Measurements from ENCODE around the gene IL7R.
"Not testable (repeated sequence)": the region's sequence is repeated elsewhere in the genome, so short reads cannot be mapped to it uniquely, and the experiment has no call there.

Gene IL7R

DNA sequence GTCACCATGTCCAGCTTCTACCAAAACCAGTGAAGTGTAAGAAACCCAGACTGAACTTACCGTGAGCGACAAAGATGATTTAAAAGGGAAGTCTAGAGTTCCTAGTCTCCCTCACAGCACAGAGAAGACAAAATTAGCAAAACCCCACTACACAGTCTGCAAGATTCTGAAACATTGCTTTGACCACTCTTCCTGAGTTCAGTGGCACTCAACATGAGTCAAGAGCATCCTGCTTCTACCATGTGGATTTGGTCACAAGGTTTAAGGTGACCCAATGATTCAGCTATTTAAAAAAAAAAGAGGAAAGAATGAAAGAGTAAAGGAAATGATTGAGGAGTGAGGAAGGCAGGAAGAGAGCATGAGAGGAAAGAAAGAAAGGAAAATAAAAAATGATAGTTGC lies 19.8 kb downstream of the IL7R start:
- no peak for DNase-seq (ENCODE audit: low spot score)

DNA sequence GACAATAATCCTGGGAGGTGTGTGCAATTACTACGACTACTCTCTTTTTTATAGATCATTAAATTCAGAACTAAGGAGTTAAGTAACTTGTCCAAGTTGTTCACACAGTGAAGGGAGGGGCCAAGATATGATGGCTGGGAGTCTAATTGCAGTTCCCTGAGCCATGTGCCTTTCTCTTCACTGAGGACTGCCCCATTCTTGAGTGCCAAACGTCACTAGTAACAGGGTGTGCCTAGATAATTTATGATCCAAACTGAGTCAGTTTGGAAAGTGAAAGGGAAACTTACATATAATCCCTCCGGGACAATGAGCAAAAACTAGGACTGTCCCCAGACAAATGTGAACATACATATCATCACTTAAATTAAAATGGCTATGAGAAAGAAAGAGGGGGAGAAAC lies 20.2 kb downstream of the IL7R start:
- DNase-seq (ENCODE audit: low spot score) = no peak

DNA sequence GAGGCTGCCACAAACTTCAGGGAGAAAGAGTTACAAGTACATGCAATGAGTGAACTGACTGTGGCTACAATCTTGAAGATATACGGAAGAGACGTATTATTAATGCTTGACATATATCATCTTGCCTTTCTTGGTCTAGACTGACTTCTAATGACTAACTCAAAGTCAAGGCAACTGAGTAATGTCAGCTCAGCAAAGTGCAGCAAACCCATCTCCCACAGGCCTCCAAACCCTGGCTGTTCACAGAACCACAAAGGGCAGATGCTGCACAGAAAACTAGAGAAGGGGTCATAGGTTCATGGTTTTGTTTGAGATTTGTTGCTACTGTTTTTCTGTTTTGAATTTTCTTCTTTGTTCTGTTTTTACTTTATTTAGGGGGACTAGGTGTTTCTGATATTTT lies 21.0 kb downstream of the IL7R start:
- DNase-seq (ENCODE audit: low spot score) = no peak

DNA sequence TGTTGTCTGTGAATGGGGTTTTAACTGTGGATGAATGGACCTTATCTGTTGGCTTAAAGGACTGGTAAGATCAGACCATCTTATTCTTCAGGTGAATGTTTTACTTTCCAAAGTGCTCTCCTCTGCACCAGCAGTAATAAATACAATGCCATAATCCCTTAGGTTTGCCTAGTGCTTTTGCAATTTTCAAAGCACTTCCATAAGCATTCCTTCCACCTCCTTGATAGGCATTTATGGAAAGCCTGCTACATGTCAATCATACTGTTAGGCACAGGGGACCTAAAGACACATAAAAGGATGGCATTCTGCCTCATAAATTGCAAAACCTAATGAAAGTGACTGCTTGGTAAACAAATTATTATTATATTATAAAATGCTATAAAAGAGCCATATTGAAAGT lies 21.4 kb downstream of the IL7R start:
- DNase-seq (ENCODE audit: low spot score) = no peak

DNA sequence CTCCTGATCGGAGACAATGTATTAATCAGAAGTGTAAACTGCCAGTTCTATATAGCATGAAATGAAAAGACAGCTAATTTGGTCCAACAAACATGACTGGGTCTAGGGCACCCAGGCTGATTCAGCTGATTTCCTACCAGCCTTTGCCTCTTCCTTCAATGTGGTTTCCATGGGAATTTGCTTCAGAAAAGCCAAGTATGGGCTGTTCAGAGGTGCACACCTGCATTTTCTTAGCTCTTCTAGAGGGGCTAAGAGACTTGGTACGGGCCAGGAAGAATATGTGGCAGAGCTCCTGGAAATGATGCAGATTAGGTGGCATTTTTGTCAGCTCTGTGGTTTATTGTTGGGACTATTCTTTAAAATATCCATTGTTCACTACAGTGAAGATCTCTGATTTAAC lies 22.4 kb downstream of the IL7R start:
- DNase-seq (ENCODE audit: low spot score) = no peak

DNA sequence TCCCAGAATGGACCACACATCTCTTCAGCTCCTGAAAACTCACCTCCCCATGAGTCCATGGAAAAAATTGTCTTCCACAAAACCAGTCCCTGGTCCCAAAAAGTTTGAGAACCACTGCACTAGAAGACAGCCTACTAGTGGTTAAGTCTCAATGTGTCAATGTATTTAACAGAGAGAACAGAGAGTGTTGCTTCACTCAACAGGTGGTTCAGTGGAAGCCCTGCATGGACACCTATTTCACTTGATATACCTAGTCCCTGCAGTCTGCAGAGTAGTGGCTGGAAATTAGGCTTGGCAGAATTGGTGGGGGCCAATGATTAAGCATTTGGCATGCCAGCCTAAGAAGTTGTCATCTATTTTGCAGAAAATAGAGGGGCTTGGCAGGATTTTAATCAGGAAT lies 23.0 kb downstream of the IL7R start:
- no peak for DNase-seq (ENCODE audit: low spot score)

DNA sequence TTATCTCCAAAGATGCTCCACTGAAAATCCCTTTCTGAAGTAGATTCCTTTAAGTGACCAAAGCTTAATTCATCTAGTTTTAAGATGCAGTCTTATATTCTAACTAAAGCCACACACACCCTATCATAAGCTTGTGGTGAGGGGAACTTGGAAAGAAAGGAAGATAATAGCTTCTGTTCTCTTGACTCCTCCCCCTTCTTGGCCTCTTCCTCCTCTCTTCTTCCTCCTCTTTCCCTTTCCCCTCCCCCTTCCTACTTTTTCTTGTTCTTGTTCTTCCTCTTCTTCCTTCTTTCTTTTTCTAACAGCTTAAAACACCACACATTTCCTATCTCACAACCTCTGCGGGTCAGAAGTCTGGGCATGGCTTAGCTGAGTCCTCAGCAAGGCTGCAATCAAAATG lies 23.5 kb downstream of the IL7R start:
- DNase-seq (ENCODE audit: low spot score) = no peak

DNA sequence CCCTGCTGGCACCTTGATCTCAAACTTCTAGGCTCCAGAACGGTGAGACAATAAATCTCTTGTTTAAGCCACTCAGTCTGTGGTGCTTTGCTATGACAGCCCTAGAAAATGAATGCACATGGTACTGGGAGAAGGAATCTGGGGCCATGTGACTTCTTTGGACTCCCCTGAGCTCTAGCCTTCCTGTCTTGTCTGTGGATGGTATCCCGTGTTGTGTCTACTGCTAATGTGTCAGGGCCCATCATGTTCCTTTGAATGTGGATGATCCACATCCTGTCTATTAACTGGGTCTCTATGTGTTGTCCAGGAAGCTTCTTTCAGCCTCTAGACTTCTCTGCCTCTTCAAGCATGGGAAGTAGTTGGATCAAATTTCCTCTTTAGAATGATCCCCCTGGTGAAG lies 25.1 kb downstream of the IL7R start:
- DNase-seq (ENCODE audit: low spot score) = no peak

DNA sequence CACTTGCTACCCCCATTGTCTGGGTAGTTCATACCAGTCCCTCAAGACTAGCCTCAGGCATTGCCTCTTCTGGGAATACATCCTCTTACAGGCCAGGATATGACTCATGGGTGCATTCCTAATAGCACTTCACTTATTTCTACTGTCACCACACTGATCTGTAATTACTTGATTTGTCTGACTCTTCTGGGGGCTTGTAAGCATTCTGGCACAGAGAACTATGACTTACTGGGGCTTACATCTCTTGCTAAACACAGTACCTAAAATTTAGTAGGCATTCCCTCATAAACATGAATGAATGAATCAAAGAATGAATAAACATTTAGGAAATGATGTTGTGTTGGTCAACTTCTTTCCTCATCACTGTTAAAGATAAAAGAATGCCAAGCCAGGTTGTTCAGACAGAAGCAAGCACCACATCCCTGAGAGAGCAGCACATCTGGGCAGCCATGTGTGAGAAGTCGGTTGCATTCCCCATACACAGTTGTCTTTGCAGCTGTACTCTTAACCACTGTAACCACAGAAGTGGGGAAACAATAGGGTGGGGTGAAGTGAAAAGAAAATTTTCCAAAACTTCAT lies 27.6 kb downstream of the IL7R start:
- DNase-seq (ENCODE audit: low spot score) = peak; percentile 57

DNA sequence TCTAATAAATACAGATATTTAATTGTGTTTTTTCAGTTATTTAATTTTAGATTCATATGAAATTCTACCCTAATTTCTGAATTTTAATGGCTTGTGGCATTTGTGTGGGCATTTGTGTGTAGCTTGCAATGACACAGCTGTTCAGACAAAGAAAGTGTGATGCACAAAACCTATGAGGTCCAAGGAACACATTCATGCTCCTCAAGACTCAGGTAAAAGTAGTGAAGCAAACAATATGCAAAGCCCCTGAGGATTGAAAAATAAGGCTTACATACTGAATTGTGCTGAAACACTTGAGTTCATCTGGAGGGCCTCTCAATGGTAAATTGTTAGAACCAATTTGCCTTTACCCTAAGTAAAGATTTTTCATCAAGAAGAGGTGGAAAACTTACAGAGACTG lies 28.1 kb downstream of the IL7R start:
- no peak for DNase-seq (ENCODE audit: low spot score)

DNA sequence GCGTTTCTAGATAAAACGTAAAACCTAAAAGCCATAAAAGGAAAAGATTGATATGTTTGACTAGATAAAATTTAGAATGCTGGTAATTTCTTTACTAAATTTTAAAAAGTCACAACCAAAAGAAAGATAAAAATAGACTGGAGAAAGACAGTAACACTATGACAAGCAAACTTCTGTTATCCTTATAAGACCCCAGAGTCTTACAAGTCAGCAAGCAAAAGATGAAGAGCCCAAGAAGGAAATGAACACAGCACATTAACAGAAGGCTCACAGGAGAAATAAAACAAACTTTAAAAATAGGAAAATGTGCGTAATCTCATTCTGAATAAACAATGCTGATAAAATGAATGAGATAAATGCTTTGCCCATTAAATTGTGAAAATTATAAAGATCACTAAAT lies 29.7 kb downstream of the IL7R start:
- no peak for DNase-seq (ENCODE audit: low spot score)

DNA sequence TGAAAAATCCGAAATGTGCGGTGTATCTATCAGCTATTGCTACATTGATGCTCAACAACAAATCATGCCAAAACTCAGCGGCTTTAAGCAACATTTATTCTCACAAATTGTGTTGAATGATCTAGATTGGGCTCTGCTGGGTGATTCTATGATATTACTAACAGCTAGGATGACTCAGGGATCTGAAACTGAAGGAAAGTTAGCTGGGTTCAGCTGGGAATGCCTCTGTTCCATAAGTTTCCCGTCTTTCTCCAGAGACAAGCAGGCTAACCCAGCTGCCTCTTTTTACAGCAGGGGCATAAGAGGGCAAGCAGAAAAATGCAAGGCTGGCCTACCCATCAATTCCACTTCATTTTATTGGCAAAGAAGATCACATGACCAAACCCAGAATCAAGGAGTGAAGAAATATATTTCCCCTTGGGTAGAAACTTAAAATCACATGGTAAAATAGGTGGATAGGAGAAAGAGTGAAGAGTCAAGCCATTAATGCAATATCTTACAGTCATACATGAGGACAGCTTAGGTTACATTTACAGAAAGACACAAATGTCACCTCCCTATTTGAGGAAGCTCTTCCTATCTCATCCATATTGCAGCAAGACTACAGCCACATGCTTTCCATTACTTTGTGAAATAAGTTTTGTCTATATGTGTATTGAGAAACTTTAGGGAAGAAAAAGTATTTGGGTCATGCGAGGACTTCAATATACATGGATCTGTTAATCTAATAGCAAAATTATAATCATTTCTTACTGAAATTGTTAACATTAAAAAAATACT lies 30.8 kb downstream of the IL7R start:
- DNase-seq (ENCODE audit: low spot score) = no peak

DNA sequence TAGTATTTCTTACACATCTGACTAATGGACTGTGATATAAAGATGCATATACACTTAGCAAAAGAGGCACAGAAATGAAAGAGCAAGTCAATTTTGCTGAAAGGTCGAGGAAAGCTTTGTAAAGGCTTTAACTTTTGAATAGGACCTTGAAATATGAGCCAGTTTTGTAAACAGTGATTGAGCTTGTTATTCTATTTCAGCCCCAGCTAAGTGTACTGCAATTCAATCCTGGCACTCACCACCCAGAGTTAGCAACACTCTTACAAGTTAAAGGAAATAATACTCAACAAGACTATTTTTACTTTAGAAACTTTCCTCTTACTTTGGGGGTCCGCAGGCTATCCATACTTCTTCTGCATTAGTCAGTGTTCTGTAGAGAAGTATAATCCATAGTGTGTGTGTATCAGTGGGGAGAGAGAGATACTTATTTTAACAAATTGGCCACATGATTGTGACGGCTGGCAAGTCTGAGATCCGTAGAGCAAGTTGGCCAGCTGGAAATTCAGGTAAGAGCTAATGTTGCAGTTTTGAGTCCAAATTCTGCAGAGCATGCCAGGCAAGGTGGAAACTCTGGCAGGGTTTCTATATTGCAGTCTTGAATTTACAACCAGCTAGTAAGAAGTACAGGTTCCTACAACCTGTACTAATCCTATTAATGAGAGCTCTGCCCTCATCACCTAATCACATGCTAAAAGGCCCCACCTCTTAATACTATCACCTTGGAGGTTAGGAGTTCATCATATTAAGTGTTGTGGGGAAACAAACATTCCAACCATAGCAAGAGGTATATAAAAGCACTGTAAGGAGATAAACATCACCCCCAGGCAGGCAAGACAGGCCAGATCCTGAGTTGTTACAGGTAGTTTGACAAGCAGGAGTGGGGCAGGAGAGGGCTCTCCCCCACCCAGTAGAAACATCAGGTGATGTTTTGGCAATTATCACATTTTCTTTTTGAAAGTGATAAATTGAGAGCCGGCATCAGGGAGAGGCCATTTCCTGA lies 33.6 kb downstream of the IL7R start:
- no peak for DNase-seq (ENCODE audit: low spot score)

DNA sequence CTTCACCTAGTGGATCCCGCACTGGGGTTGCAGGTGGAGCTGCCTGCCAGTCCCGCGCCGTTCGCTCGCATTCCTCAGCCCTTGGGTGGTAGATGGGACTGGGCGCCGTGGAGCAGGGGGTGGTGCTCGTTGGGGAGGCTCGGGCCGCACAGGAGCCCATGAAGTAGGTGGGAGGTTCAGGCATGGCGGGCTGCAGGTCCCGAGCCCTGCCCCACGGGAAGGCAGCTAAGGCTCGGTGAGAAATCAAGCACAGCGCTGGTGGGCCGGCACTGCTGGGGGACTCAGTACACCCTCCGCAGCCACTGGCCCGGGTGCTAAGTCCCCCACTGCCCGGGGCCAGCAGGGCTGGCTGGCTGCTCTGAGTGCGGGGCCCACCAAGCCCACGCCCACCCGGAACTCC lies 36.1 kb downstream of the IL7R start:
- not testable (repeated sequence) for DNase-seq (ENCODE audit: low spot score)

DNA sequence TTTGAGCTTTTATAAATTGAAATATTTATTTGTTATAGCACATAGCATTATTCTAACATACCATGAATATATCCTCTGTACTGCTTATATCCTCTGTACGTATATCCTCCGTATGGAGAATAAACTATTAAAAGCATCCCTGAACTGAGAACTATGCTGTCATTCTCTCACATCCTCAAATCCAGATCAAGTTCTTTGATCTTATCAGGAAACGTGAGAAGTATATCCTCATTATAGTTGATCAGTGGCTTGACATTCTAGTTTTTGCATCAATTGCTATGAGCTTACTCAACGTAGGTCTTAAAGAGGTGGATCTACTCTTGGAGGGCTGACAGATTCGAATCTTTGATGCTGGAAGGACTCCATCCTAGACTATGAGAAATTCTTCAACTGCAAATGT lies 37.4 kb downstream of the IL7R start:
- no peak for DNase-seq (ENCODE audit: low spot score)

DNA sequence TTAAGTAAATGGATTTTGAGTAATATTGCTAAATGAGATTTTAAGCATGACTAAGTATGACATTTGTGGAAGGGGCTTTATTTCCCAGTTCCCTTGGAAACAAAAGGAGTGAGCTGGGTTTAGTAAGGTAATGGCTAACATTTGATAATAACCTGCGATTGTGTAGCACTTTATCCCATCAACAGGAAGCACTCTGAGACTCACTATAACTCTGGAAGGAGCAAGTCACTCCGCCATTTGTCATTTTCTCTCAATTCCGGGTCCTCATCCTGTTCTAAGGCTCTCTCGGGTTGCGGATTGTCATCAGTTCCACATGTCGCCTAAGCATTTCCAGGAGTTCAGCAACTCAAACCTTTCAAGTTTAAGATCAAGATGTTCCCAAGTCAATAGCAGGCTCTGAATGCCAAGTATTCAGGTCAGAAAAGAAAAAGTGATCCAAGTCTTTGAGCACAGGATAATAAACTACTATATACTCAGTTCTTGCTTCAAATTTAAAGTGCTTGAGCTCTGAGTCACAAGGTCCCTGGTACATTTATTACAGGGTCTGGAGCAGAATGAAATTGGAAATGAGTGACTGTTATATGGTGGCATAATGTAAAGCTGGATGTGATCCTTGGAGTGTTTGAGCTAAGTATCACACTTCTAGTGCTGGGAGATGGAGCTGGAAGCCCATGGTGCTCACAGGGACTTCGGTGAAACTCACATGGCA lies 42.4 kb downstream of the IL7R start:
- no peak for DNase-seq (ENCODE audit: low spot score)

DNA sequence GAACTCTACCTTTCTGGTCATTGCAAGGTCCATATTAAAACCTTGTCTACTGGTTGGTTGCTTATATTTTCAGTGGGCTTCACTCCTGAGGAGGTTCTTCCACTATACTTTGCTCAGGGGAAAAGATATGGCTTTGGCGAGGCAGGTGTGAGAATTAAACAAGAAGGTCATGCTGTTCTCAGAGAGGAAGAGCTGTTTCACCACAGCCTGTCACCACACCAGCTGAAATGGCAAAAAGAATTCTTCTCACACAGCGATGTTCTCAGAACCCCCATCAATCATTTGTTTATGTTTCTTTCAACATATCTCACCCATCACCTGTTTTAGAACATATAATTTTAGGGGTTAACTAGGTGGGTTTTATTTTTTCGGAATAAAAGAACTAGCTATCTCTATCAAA lies 43.1 kb downstream of the IL7R start:
- DNase-seq (ENCODE audit: low spot score) = no peak

DNA sequence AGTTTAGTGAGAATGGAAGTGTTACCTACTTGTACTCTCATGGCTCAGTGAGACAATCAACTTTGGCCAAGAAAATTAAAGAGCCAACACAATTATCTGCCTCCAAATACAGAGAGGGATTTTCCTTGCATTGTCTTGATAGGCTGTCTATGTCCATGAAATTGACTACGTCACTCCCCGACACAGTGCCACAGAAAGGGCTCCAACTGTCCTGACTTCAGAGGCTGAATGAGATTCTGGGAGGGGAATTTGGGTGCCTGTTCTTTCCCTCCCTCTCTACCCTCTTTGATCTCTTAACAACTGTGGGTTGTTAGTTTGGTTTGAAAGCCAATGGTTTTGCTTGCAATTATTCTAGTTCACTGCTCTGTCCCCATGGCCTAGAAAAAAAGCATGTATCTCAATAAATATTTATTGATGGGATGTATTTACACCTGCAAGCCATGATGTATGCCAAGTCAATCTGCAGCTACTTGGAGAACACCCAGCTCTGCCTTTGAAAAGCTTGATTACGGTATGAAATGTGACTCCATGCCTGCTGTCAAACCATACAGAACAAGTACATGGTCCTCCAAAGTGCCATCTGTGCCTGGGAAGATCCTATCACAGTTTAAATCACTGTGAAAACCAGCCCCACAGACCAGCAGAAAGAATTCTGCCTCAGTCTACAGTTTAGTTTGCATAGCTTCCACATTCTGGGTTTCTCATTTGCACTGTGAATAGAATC lies 44.4 kb downstream of the IL7R start:
- no peak for DNase-seq (ENCODE audit: low spot score)

DNA sequence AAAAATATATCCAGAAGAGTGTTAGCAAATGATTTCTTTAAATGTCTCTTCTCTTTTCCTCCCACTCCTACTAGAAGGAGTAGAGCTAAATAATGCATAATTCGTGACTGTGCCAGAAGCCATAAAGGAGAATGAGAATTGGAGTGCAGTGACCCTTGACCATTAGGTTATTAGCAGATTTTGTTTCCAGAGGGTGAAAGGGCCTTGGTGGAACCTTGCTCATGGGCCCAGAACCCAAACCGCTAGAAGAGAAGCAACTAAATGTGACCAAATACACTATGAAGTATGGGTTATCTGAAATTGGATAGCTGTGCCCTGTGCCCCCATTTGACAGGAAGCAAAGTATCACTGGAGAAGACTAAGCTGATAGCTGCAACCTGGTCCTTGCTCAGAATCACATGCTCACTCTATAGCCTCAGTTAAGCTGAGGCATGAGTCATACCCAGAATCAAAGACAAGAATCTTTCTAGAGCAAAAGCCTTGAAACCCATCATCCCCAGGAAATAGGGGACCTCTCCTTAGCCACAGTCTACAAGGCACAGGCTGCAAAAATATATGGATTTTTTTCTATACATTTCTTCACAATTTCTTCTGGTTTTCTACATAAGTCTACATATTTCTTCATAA lies 45.5 kb downstream of the IL7R start:
- peak; percentile 89 for DNase-seq (ENCODE audit: low spot score)

DNA sequence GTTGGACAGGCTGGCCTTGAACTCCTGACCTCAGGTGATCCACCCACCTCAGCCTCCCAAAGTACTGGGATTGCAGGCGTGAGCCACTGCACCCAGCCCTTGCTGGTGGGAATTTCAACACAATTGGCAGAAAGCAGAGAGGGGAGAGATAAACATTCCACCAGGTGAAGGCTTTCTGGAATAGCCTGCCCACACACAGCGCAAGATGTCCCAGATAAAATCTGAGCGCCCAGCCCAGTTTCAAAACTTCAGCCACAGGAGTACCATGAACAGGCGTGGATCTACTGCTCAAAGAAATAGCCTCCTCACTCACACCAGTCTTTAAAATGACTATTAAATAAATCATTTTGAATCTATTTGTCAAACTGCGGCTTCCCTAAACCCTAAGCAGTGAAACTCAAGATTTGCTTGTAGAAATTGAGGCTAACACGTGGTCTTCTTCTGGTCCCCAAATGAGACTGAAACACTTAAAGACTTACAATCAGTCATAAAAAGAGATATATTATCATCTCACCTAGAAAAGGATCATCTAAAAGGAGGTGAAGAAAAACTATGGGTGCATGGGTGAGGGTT lies 47.0 kb downstream of the IL7R start:
- DNase-seq (ENCODE audit: low spot score) = peak; percentile 77
